Stimulated activated CD8-positive, alpha-beta memory T cell treated with anti-CD3 and anti-CD28 coated beads, Interleukin-7, amount 100 ng/mL, for 4 hours (primary cell): ENCODE data around the gene UTP25.

Experiments
- DNase-seq, 2 donors: peaks; one replicate each; pipeline ENCODE4 v3.0.0-alpha.2; 2020; ENCODE audit warnings: low read depth in 2 of 2

Gene UTP25

GRCh38 chr1:209839875-209840546 is 12.2 kb downstream of the UTP25 start:
- DNase-seq: no peak

GRCh38 chr1:209840611-209841010 is 12.8 kb downstream of the UTP25 start:
- no peak for DNase-seq

DNA sequence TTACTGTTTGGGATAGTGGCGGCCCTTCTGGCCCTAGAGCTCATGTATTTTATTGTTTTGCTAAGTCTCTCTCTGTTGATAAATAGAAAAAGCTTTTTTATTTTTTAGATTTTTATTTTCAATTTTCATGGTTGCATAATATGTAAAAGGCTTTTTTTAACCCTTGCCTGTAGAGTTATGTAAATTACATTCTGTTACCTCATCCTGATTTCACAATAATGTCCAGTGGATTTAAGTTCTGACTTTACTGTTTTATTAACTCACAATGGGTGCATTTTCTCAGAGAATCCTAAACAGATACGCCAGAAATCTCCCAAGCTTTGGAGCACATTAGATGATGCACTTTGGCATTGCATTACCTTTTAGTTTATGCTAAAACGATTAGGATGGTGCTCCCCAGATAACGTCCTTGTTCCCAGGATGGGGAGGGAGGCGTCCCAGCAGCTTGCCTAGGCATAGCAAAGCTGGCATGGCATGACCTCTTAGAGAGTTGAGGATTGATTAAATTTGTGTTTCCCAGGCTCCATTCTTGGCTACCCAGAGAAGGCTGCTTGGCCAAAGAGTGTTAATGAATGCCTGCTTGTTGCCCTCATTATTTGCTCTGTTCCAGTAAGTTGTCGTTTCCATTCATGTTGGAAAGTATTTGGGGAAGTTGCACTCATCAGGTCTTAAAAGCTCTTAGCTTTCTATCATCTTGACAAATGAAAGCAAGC is 17.1 kb downstream of the UTP25 start:
- no peak for DNase-seq

- DNase-seq: no peak
Observed at GRCh38 chr1:209845408-209845725, 17.6 kb downstream of the UTP25 start.

- DNase-seq: no peak
Observed at GRCh38 chr1:209849388-209849787, 21.6 kb downstream of the UTP25 start.

- no peak for DNase-seq
Observed at GRCh38 chr1:209850342-209850979, 22.7 kb downstream of the UTP25 start.

- no peak for DNase-seq
Observed at GRCh38 chr1:209853676-209854075, 25.9 kb downstream of the UTP25 start.

DNA sequence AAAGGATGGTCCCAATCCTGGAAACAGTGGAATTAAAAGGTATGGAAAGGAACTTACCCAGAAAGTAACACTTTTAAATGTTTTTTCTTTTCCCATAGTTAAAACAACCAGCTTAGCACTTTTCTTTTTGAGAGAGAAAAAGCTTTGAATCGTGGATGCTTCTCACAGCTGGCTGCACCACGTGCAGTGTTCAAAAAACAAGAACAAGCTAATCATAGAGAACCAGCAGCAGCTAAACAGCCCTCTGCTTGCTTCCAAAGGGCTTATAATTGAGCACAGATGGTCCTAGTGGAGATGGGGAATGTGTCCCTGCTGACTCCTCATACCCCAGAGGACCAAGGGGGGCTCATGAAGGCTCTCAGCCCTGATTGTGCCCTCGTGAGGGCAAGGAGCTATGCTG is 26.4 kb downstream of the UTP25 start:
- DNase-seq: no peak

GRCh38 chr1:209855006-209855405 is 27.2 kb downstream of the UTP25 start:
- DNase-seq: no peak

DNA sequence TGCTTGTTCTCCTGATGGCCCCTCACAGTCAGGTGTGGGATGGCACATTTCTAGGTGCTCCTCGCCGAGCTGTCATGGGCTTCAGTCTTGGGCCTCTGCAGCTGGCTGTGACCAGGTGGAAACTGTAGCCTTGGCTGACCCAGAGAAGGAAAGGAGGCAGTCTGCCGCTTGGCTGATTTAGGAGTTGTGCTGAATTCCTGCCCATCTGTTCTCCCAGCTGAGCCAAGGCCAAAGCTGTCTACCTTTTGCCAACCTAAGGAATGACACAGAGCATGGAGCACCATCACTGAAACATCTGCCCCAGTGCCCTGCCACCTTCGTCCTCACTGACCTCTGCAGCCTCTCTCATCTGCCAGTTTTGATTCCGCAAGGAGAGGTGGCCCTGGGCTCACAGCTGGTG is 27.9 kb downstream of the UTP25 start:
- no peak for DNase-seq

DNA sequence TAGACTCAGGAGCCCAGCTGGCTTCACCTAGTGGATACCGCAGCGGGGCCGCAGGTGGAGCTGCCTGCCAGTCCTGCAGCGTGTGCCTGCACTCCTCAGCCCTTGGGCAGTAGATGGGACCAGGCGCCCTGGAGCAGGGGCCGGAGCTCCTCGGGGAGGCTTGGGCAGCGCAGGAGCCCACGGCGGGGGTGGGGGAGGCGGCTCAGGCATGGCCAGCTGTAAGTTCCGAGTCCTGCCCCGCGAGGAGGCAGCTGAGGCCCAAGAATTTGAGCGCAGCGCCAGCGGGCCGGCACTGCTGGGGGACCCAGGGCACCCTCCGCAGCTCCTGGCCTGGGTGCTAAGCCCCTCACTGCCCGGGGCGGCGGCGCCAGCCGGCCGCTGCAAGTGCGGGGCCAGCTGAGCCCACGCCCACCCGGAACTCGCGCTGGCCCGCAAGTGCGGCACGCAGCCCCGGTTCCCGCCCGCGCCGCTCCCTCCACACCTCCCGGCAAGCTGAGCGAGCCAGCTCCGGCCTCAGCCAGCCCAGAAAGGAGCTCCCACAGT is 30.9 kb downstream of the UTP25 start:
- no peak for DNase-seq

DNA sequence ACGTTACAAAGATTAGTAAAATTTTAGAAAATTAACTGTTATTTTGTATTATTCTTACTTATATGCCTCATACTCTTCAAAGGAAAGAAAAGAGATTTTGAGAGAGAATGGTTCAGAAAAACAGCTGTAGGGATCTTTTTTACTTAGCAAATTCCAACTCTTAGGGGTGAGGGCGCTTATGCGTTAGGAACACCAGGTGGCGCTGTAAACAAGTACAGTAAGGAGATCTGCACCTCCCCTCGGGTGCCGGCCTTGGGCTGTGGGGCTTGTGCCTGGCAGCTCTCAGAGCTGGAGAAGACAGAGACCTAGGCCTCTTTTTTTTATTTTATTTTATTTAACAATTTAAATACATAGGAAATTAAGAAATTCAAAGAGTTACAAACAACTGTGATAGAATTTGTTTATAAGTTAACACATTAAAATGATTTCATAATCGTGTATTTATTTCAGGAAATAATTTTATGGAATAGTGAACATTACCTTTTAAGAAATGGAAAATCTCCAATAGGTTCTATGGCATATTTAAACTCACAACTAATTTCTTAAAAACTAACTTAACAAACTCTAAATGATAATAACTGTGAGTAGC is 32.6 kb downstream of the UTP25 start:
- DNase-seq: peak; percentile 44 to 60

DNA sequence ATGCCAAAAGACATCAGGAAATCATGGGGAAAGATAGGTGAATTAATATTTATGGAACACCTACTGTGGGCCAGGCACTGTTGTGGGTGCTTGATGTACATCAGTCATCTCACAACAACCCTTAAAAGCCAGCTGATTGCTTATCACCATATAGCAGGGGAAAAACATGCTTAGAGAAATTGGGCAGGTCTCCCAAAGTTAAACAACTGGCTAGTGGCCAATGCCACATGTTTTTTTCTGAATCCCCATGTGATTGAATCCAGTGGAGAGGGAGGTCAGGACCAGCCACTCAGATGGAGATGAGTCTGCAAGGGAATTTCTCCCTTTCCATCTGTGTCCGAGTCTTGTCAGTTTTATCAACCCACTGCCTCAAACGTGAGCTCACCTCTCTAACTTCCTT is 33.5 kb downstream of the UTP25 start:
- DNase-seq: no peak

- DNase-seq: no peak
Observed at GRCh38 chr1:209862391-209863356, 34.9 kb downstream of the UTP25 start.

- DNase-seq: no peak
Observed at GRCh38 chr1:209863766-209864485, 36.2 kb downstream of the UTP25 start.

- no peak for DNase-seq
Observed at GRCh38 chr1:209866201-209866600, 38.4 kb downstream of the UTP25 start.

DNA sequence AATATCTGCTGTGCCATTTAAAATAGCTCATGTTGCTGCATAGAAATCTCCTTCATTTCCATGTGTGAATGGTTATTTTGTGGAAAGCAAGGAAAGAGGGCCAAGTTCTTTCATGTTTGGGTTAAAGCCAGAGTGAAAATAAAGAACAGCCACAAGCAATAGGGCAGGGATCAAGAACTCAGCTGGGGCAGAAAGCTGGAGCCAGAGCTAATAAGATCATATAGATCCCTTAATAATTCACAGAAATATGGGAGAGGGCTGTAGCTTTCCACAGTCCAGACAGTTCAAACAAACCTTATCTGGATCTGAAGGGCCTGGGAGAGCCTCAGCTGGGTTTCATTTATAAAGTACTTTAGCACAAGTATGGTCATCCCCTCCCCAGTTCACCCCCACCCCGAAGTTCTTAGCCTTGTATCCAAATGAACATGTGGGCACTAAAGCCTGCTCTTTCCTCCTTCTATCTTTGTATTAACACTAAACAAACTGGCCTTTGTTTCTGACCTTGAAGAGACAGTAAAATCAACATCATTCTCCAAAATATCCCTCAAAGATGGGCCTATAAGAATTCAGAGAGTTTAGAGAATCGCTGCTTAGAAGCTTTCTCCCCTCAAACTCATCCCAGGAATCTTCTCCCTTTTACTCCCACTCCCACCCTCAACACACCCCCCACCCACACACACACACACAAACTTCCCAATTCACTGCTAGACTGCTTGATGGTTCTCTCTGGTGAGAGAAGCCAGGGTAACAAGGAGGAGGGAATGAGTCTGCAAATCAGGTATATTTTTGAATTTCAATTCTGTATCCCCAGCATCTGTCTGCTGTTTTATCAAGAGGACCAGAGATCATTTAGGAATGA is 41.7 kb downstream of the UTP25 start:
- no peak for DNase-seq

- DNase-seq: no peak
Observed at GRCh38 chr1:209870151-209870831, 42.5 kb downstream of the UTP25 start.

DNA sequence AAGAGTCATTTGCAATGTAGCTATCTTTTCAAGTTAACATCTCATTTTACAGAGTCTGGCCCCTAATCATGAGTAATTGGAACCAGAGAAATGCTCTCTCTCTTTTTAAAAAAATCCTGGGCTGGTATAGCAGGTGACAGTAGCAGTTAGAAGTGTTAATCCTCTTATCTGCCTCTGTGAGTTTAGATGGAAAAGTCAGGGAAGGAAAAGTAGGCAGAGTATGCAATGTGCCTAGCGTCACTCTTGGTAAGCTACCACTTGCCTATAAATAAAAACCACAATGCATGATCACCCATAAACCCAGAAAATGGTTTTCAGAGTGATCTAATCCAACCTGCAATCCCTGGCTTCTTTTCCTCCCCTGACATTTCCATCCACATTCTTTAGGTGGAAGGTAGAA is 43.2 kb downstream of the UTP25 start:
- no peak for DNase-seq
